Adrenal gland (tissue), 12 donors: ENCODE measurements around the gene ATP9B. TPM values are rescaled to one million over a fixed set of nuclear protein-coding genes. Genes with fewer than 3 reads are reported as not detected.

ENCODE experiments used
- DNase-seq, 7 donors: peaks; one replicate each; pipeline ENCODE4 v3.0.0-alpha.2; 2019 to 2020
- H3K27ac ChIP-seq, 5 donors: fragments of 200-600 bp; sonication (generic) in 4 of 5; 1 replicate in 3 of 5; 2 replicates in 2 of 5; pipeline versions ENCODE4 v1.5.1 to v1.8.0; 2016 to 2020; ENCODE audit warnings: mild to moderate bottlenecking in 1 of 5
- H3K27me3 ChIP-seq: fragments of 200-600 bp; 2 replicates; pipeline ENCODE4 v1.8.0; 2021
- H3K36me3 ChIP-seq, 2 donors: fragments of 200-600 bp; replicated peaks in 1 of 2; 1 replicate in 1 of 2; 2 replicates in 1 of 2; pipeline versions ENCODE4 v1.5.1 to v1.8.0; 2018 to 2022
- H3K4me1 ChIP-seq, 2 donors: fragments of 200-600 bp; replicated peaks in 1 of 2; 1 replicate in 1 of 2; 2 replicates in 1 of 2; pipeline versions ENCODE4 v1.5.1 to v1.8.0; 2018 to 2021
- H3K4me3 ChIP-seq, 4 donors: fragments of 200-600 bp; sonication (generic) in 3 of 4; one replicate each; pipeline ENCODE4 v1.5.1; 2016 to 2018
- H3K9me3 ChIP-seq, 3 donors: fragments of 200-600 bp; sonication (generic) in 1 of 3; replicated peaks in 1 of 3; 1 replicate in 2 of 3; 2 replicates in 1 of 3; pipeline versions ENCODE4 v1.5.1 to v1.8.0; 2016 to 2021
- POLR2A ChIP-seq, 2 donors: fragments of 450-650 bp; IDR thresholded peaks; one replicate each; pipeline ENCODE4 v1.6.1; 2017; ENCODE audit warnings: antibody characterized with exemption in 2 of 2, mild to moderate bottlenecking in 2 of 2, moderate library complexity in 1 of 2
- WGBS, 4 donors: extraction: QIAGEN DNeasy Blood & Tissue Kit in 2 of 4; methylation state at CpG; one replicate each; pipeline versions ENCODE4 v1.1.5 to v1.1.7; 2013 to 2017; 5-methylcytosine and 5-hydroxymethylcytosine counted together
- intact Hi-C, 2 donors: fragments of 100-400 bp; cut with DNase I; formaldehyde crosslinking; loops; one replicate each; pipeline versions ENCODE4 v1.14.1 to v1.15.0; 2022 to 2023
- polyA plus RNA-seq, 3 donors: library from polyadenylated mRNA; stranded (reverse); fragments of 200-250 nt in 2 of 3; fragments of 350-450 nt in 1 of 3; fragmentation: Illumina TruSeq in 1 of 3; extraction: RNeasy Lipid Tissue Mini Kit (QIAGEN cat#74804) in 1 of 3; gene quantifications; one replicate each; pipeline ENCODE4 v1.2.3, GENCODE V29; 2013 to 2014
- total RNA-seq, 9 donors: library from RNA; depleted of rRNA in 4 of 9; stranded (reverse); fragments of >200 nt in 4 of 9; fragments of 120-200 nt in 1 of 9; fragmentation: NEBNext Ultra II Directional in 1 of 9; extraction: Animal tissue kit (Norgen Biotek cat#: 25700) in 1 of 9; gene quantifications; one replicate each; pipeline versions ENCODE4 v1.1.0 to v1.2.4, GENCODE V29; 2013 to 2023
- TF ChIP-seq, protein P1 (sequence below), 6 experiments: fragments of 450-650 bp in 4 of 6; fragments of 200-600 bp in 2 of 6; sonication (generic) in 1 of 6; IDR thresholded peaks; 1 replicate in 5 of 6; 2 replicates in 1 of 6; pipeline versions ENCODE4 v1.5.1 to v1.8.0; 2016 to 2021; ENCODE audit warnings: antibody characterized with exemption in 6 of 6, mild to moderate bottlenecking in 2 of 6, moderate library complexity in 1 of 6
- donor health status: healthy with polysubstance abuse.
- donor health status: Bipolar disorder and iron deficiency.
- donor health status: DM: yes; HTN: yes; CAD: no.
- donor health status: DM: no; HTN: no; CAD: no.
- donor health status: DM: no; HTN: no; CAD: no.
- donor health status: DM: yes; HTN: yes; CAD: no.

Gene ATP9B
- total and polyA plus RNA-seq, 12 donors = 16.3 to 36.0 (median 27.7) TPM

GRCh38 chr18:79302120-79302519 lies 232.9 kb downstream of the ATP9B start:
- no peaks in the 10 kb centered on the region for H3K9me3 ChIP-seq
- TF ChIP-seq, protein P1, sequence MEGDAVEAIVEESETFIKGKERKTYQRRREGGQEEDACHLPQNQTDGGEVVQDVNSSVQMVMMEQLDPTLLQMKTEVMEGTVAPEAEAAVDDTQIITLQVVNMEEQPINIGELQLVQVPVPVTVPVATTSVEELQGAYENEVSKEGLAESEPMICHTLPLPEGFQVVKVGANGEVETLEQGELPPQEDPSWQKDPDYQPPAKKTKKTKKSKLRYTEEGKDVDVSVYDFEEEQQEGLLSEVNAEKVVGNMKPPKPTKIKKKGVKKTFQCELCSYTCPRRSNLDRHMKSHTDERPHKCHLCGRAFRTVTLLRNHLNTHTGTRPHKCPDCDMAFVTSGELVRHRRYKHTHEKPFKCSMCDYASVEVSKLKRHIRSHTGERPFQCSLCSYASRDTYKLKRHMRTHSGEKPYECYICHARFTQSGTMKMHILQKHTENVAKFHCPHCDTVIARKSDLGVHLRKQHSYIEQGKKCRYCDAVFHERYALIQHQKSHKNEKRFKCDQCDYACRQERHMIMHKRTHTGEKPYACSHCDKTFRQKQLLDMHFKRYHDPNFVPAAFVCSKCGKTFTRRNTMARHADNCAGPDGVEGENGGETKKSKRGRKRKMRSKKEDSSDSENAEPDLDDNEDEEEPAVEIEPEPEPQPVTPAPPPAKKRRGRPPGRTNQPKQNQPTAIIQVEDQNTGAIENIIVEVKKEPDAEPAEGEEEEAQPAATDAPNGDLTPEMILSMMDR (IDR thresholded peaks at IDR 0.05) = no peak
- TF ChIP-seq POLR2A (IDR thresholded peaks at IDR 0.05) = no peak
- no peak for DNase-seq

GRCh38 chr18:79305911-79306310 lies 236.7 kb downstream of the ATP9B start:
- no peaks in the 10 kb centered on the region for H3K4me1 ChIP-seq
- DNase-seq = no peak
- no peak overlapping the region for H3K4me3 ChIP-seq
- no peaks in the 10 kb centered on the region for H3K27me3 ChIP-seq
- peaks cover 0 to 22% of the 10 kb centered on the region in 2 donors for H3K36me3 ChIP-seq
- H3K9me3 ChIP-seq = no peaks in the 10 kb centered on the region
- H3K27ac ChIP-seq = no peak overlapping the region
- TF ChIP-seq POLR2A (IDR thresholded peaks at IDR 0.05) = no peak
- TF ChIP-seq, protein P1 (IDR thresholded peaks at IDR 0.05) = no peak
- intact Hi-C loops = no loop called here
- WGBS, 4 donors = 91 to 94% (median 93%) methylated on average over 9 of the region's 9 CpGs

More at GRCh38 chr18:79302120-79302519, 232.9 kb downstream of the ATP9B start:
- WGBS, 4 donors = 90 to 93% (median 91%) methylated on average over 15 of the region's 15 CpGs
- Histone ChIP-seq H3K4me1 (no peaks in the 10 kb centered on the region), H3K4me3 (no peak overlapping the region), H3K36me3 (peaks cover 0 to 9% of the 10 kb centered on the region in 2 donors), H3K27ac (no peak overlapping the region), H3K27me3 (no peaks in the 10 kb centered on the region)
- intact Hi-C loops = no loop called here

GRCh38 chr18:79309614-79310358 lies 240.6 kb downstream of the ATP9B start:
- Histone ChIP-seq H3K4me3 (no peak overlapping the region), H3K36me3 (peaks cover 0 to 20% of the 10 kb centered on the region in 2 donors), H3K9me3 (no peaks in the 10 kb centered on the region), H3K27me3 (no peaks in the 10 kb centered on the region), H3K27ac (no peak overlapping the region), H3K4me1 (no peaks in the 10 kb centered on the region)
- TF ChIP-seq, protein P1 (IDR thresholded peaks at IDR 0.05) = no peak
- no peak for TF ChIP-seq POLR2A (IDR thresholded peaks at IDR 0.05)
- intact Hi-C loops = no loop called here
- DNase-seq = no peak
- 84 to 92% (median 89%) methylated on average over 11 of the region's 11 CpGs for WGBS, 4 donors

DNA sequence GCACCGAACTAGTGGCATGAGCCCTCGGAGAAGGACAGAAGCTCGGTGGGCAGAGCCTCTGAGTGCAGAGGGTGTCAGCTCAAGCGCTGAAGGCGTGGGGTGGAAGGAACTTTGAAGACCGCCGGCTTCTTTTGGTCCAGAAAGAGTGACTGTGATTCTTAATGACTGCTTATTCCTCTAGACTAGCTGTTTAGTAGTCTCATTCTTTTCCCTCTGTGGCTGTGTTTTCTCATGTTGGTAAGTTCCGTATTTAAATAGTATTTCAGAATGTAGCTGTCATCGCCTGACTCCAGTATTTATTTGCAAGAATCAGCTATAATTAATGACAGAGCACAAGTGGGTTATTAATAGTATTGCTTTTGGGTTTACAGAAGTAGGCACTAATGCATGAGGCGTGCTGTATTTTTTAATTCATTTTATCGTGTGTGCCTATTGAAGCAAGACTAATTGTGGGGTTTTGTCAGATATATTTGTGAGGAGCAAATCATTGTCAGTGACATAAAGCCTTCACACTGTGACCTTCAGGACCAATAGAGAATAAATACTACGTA lies 245.7 kb downstream of the ATP9B start:
- H3K9me3 ChIP-seq = no peaks in the 10 kb centered on the region
- DNase-seq = peak in 1 of 7 donors; percentile 6
- no peak overlapping the region for H3K27ac ChIP-seq
- intact Hi-C loops = no loop called here
- WGBS, 4 donors = 93 to 95% (median 94%) methylated on average over 12 of the region's 12 CpGs
- H3K36me3 ChIP-seq = no peaks in the 10 kb centered on the region
- no peak overlapping the region for H3K4me3 ChIP-seq
- no peaks in the 10 kb centered on the region for H3K4me1 ChIP-seq
- no peak for TF ChIP-seq POLR2A (IDR thresholded peaks at IDR 0.05)
- TF ChIP-seq, protein P1 (IDR thresholded peaks at IDR 0.05) = no peak
- H3K27me3 ChIP-seq = no peaks in the 10 kb centered on the region
